Upper lobe of right lung (tissue), 1 donor: ENCODE measurements around the gene MLLT11. TPM values are rescaled to one million over a fixed set of nuclear protein-coding genes. Genes with fewer than 3 reads are reported as not detected.

ENCODE experiments used
- ATAC-seq: fragments of 200-7000 bp; cut with Tn5 transposase; one replicate; pipeline ENCODE4 v1.9.1; 2020; ENCODE audit warnings: mild to moderate bottlenecking, moderate library complexity
- DNase-seq: peaks from one replicate; pipeline ENCODE4 v3.0.0-alpha.2; 2020
- H3K27ac ChIP-seq: fragments of 200-600 bp; one replicate; pipeline ENCODE4 v1.8.0; 2022
- H3K27me3 ChIP-seq: fragments of 200-600 bp; one replicate; pipeline ENCODE4 v1.8.0; 2022; ENCODE audit warnings: mild to moderate bottlenecking
- H3K36me3 ChIP-seq: fragments of 200-600 bp; one replicate; pipeline ENCODE4 v1.8.0; 2022
- H3K4me1 ChIP-seq: fragments of 200-600 bp; one replicate; pipeline ENCODE4 v1.8.0; 2022
- H3K4me3 ChIP-seq: fragments of 200-600 bp; one replicate; pipeline ENCODE4 v1.8.0; 2022; ENCODE audit warnings: mild to moderate bottlenecking
- H3K9me3 ChIP-seq: fragments of 200-600 bp; one replicate; pipeline ENCODE4 v1.8.0; 2022
- CTCF ChIP-seq: fragments of 200-600 bp; IDR thresholded peaks from one replicate; pipeline ENCODE4 v1.8.0; 2022; ENCODE audit warnings: antibody characterized with exemption
- intact Hi-C: fragments of 100-400 bp; cut with DNase I; formaldehyde crosslinking; loops from one replicate; pipeline ENCODE4 v1.11.0; 2022
- total RNA-seq: library from RNA; stranded (reverse); fragmentation: NEBNext Ultra II Directional; extraction: Animal tissue kit (Norgen Biotek cat#: 25700); gene quantifications from one replicate; pipeline ENCODE4 v1.2.1, GENCODE V29; 2021
- donor health status: DM: no; HTN: yes; CAD: no; lungs with severe emphysema.

MLLT11 gene
- total RNA-seq, 1 donor from 2014 or later: 0.72 TPM

DNA sequence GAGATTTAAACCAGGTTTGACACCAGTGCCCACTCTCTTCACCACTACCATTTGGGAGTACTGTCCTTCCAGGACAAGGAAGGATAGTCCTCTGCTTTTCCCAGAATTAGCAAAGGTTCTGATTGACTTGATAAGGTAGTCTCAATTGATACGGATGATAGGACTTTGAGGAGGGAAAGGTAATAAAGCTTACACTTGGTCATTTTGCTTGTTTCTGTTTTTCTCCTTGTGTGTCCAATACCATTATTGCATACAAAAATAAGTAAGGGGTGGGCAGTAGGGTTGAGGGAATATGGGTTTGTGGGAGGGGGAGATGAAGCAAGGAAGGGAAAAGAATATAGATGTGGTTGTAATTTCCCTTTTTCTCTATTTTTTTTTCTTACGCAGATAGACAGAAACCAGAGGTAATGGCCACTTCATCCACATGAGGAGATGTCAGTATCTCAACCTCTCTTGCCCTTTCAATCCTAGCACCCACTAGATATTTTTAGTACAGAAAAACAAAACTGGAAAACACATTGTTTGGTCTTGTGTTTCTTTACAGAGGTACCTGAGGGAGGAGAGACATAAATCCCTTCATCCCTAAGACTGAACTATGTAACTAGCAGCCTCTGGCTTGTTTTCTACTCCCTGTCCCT lies 10.0 kb upstream of the MLLT11 start:
- peaks cover 14% of the 10 kb centered on the region for H3K4me1 ChIP-seq
- no peak for TF ChIP-seq CTCF
- H3K27me3 ChIP-seq: no peaks in the 10 kb centered on the region
- H3K36me3 ChIP-seq: peaks cover 47% of the 10 kb centered on the region
- intact Hi-C loops: no loop called here
- H3K4me3 ChIP-seq: no peak overlapping the region
- ATAC-seq (no peak), DNase-seq (no peak)
- no peaks in the 10 kb centered on the region for H3K9me3 ChIP-seq
- H3K27ac ChIP-seq: no peak overlapping the region

- no peak for DNase-seq
- no peak overlapping the region for H3K27ac ChIP-seq
Measured at GRCh38 chr1:151051356-151052009, 8.7 kb upstream of the MLLT11 start.

DNA sequence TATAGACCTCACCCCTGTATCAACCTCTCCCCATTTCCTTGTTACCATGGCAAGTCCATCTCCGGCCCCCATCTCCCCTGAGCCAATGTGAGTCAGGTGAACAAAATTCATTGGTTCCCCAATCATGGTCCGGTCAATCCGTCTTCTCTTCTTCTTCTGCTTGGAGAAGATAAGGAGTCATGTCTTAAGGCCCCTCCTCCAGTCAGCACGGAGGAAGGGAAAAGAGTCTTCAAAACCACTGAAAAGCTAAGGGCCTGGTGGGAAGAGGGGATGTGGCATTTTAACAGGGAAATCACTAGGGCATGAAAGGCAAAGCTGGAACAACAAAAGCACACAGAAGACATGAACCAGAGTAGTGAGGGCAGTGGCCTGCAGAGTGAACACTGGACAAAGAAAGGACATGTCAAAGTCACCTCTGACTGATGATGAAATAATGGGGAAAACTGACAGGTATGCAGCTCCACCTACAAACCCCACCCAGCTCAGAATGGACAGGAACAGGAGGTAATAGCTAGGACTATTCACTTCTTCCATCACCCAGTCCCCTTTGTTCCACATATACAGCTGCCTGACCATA lies 5.1 kb upstream of the MLLT11 start:
- no peaks in the 10 kb centered on the region for H3K27me3 ChIP-seq
- intact Hi-C loops: no loop called here
- peaks cover 32% of the 10 kb centered on the region for H3K4me1 ChIP-seq
- no peak for DNase-seq
- H3K4me3 ChIP-seq: no peak overlapping the region
- no peak for ATAC-seq
- no peak for TF ChIP-seq CTCF
- H3K9me3 ChIP-seq: no peaks in the 10 kb centered on the region
- peaks cover 54% of the 10 kb centered on the region for H3K36me3 ChIP-seq
- H3K27ac ChIP-seq: peak overlapping the region; percentile 89

More at GRCh38 chr1:151051356-151052009, 8.7 kb upstream of the MLLT11 start:
- Histone ChIP-seq H3K4me3 (no peak overlapping the region), H3K27me3 (no peaks in the 10 kb centered on the region), H3K36me3 (peaks cover 54% of the 10 kb centered on the region), H3K4me1 (peaks cover 26% of the 10 kb centered on the region), H3K9me3 (no peaks in the 10 kb centered on the region)
- TF ChIP-seq CTCF: no peak
- intact Hi-C loops: no loop called here
- no peak for ATAC-seq

GRCh38 chr1:151055581-151055980 lies 4.6 kb upstream of the MLLT11 start:
- no peak for DNase-seq
- Histone ChIP-seq H3K36me3 (peaks cover 53% of the 10 kb centered on the region), H3K27me3 (no peaks in the 10 kb centered on the region), H3K4me1 (peaks cover 37% of the 10 kb centered on the region), H3K9me3 (no peaks in the 10 kb centered on the region), H3K4me3 (peak overlapping the region; percentile 86), H3K27ac (peak overlapping the region; percentile 89)
- no peak for ATAC-seq
- intact Hi-C loops: no loop called here
- TF ChIP-seq CTCF: no peak

DNA sequence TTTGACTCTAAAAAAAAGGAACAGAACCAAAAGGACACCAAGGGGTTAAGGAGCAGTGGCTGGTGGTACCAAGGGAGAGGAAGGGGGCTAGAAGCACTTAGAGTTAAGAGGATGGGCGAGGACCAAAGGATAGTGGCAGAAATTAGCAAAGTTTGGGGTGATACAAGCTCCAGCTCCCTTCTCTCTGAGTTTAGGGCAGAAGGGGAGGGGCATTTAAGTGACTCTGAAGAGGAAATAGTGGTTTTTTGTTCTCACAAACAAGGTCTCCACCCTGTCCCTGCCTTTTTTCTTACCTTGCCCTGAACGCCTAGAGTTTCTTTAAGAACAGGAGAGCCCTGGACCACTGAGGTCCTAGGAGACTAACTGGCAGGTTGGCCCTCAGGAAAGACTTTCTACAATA lies 4.0 kb upstream of the MLLT11 start:
- no peak for TF ChIP-seq CTCF

More for the DNA sequence above, 4.0 kb upstream of the MLLT11 start:
- Histone ChIP-seq H3K27me3 (no peaks in the 10 kb centered on the region), H3K27ac (peak overlapping the region; percentile 89), H3K4me3 (peak overlapping the region; percentile 86), H3K4me1 (peaks cover 37% of the 10 kb centered on the region), H3K9me3 (no peaks in the 10 kb centered on the region), H3K36me3 (peaks cover 47% of the 10 kb centered on the region)
- DNase-seq: no peak
- intact Hi-C loops: no loop called here
- ATAC-seq: no peak
